Measurements from ENCODE around the gene PLXNA2. TPM values are rescaled to one million over a fixed set of nuclear protein-coding genes. Genes with fewer than 3 reads are reported as not detected.

The PLXNA2 gene
- total RNA-seq, 4 donors from 2014 or later: 26.9 to 54.0 (median 46.1) TPM

GRCh38 chr1:208169081-208169879, 74.9 kb downstream of the PLXNA2 start:
- WGBS, 2 donors: 70 to 84% methylated on average over 8 of the region's 8 CpGs
- intact Hi-C loops (cut with DNase I): no loop called here
- no peaks in the 10 kb centered on the region for H3K9me3 ChIP-seq
- no peak overlapping the region for H3K27ac ChIP-seq
- no peaks in the 10 kb centered on the region for H3K27me3 ChIP-seq
- no peak for DNase-seq
- peaks cover 0 to 47% (median 0%) of the 10 kb centered on the region in 3 donors for H3K4me1 ChIP-seq
- TF ChIP-seq CTCF (IDR thresholded peaks at IDR 0.05) (no peak), POLR2A (IDR thresholded peaks at IDR 0.05) (no peak)
- no peak overlapping the region for H3K4me3 ChIP-seq
- H3K36me3 ChIP-seq: peaks cover 0 to 54% (median 0%) of the 10 kb centered on the region in 3 donors

GRCh38 chr1:208167261-208167869, 76.8 kb downstream of the PLXNA2 start:
- no peak overlapping the region for H3K4me3 ChIP-seq
- H3K36me3 ChIP-seq: peaks cover 0 to 48% (median 0%) of the 10 kb centered on the region in 3 donors
- no peaks in the 10 kb centered on the region for H3K27me3 ChIP-seq
- DNase-seq: no peak
- peaks cover 0 to 48% (median 10%) of the 10 kb centered on the region in 3 donors for H3K4me1 ChIP-seq
- TF ChIP-seq CTCF (IDR thresholded peaks at IDR 0.05) (no peak), POLR2A (IDR thresholded peaks at IDR 0.05) (no peak)
- intact Hi-C loops (cut with DNase I): no loop called here
- H3K9me3 ChIP-seq: no peaks in the 10 kb centered on the region
- H3K27ac ChIP-seq: no peak overlapping the region
- WGBS, 2 donors: 79 to 81% methylated on average over 11 of the region's 11 CpGs

- no peak for TF ChIP-seq CTCF (IDR thresholded peaks at IDR 0.05)
- TF ChIP-seq POLR2A (IDR thresholded peaks at IDR 0.05): no peak
- peaks cover 0 to 40% (median 0%) of the 10 kb centered on the region in 3 donors for H3K36me3 ChIP-seq
- DNase-seq: no peak
- intact Hi-C loops (cut with DNase I): no loop called here
- no peaks in the 10 kb centered on the region for H3K9me3 ChIP-seq
- WGBS, 2 donors: 40 to 48% methylated on average over 4 of the region's 4 CpGs
- no peak overlapping the region for H3K27ac ChIP-seq
- no peaks in the 10 kb centered on the region for H3K27me3 ChIP-seq
- H3K4me1 ChIP-seq: peaks cover 0 to 51% (median 17%) of the 10 kb centered on the region in 3 donors
- H3K4me3 ChIP-seq: no peak overlapping the region
These were observed 77.6 kb downstream of the PLXNA2 start for GRCh38 chr1:208166340-208167138.

- no peaks in the 10 kb centered on the region for H3K27me3 ChIP-seq
- H3K27ac ChIP-seq: no peak overlapping the region
- WGBS, 2 donors: 81 to 98% methylated on average over 5 to 6 of the region's 6 CpGs
- H3K9me3 ChIP-seq: no peaks in the 10 kb centered on the region
- intact Hi-C loops (cut with DNase I): no loop called here
- no peak for DNase-seq
- H3K4me1 ChIP-seq: peaks cover 0 to 54% (median 24%) of the 10 kb centered on the region in 3 donors
- H3K36me3 ChIP-seq: peaks cover 0 to 33% (median 0%) of the 10 kb centered on the region in 3 donors
- TF ChIP-seq POLR2A (IDR thresholded peaks at IDR 0.05): no peak
- no peak for TF ChIP-seq CTCF (IDR thresholded peaks at IDR 0.05)
- H3K4me3 ChIP-seq: no peak overlapping the region
These were observed 78.5 kb downstream of the PLXNA2 start for GRCh38 chr1:208165659-208166058.

All from esophagus squamous epithelium (tissue), 5 donors.